HG03439 (cell line): ENCODE data around the gene ASTN2.

Experiments used
- ATAC-seq: cut with Tn5 transposase; IDR thresholded peaks from one replicate; pipeline ENCODE4 v1.9.1; 2021; ENCODE audit warnings: mild to moderate bottlenecking, moderate library complexity; ENCODE audit not compliant: unreplicated experiment

The ASTN2 gene

GRCh38 chr9:116499986-116500871 lies 914.6 kb downstream of the ASTN2 start:
- ATAC-seq: no peak

- no peak for ATAC-seq
Measured at GRCh38 chr9:116499434-116499833, 915.4 kb downstream of the ASTN2 start.

- ATAC-seq: no peak
Measured at GRCh38 chr9:116497095-116497890, 917.6 kb downstream of the ASTN2 start.

GRCh38 chr9:116496167-116496566 lies 918.7 kb downstream of the ASTN2 start:
- no peak for ATAC-seq

- ATAC-seq: no peak
Measured at GRCh38 chr9:116495725-116496124, 919.1 kb downstream of the ASTN2 start.

GRCh38 chr9:116494815-116495634 lies 919.8 kb downstream of the ASTN2 start:
- peak; percentile 56 for ATAC-seq

- no peak for ATAC-seq
Measured at GRCh38 chr9:116493183-116493860, 921.5 kb downstream of the ASTN2 start.

- ATAC-seq: no peak
Measured at GRCh38 chr9:116491659-116492058, 923.2 kb downstream of the ASTN2 start.

GRCh38 chr9:116491219-116491618 lies 923.6 kb downstream of the ASTN2 start:
- no peak for ATAC-seq

- no peak for ATAC-seq
Measured at GRCh38 chr9:116490321-116490720, 924.5 kb downstream of the ASTN2 start.

- ATAC-seq: no peak
Measured at GRCh38 chr9:116488373-116488772, 926.5 kb downstream of the ASTN2 start.

- no peak for ATAC-seq
Measured at GRCh38 chr9:116484492-116485061, 930.3 kb downstream of the ASTN2 start.

- no peak for ATAC-seq
Measured at GRCh38 chr9:116483622-116484491, 931.0 kb downstream of the ASTN2 start.

- no peak for ATAC-seq
Measured at GRCh38 chr9:116482740-116483139, 932.1 kb downstream of the ASTN2 start.

- no peak for ATAC-seq
Measured at GRCh38 chr9:116480700-116481099, 934.2 kb downstream of the ASTN2 start.

- no peak for ATAC-seq
Measured at GRCh38 chr9:116479967-116480366, 934.9 kb downstream of the ASTN2 start.

- ATAC-seq: no peak
Measured at GRCh38 chr9:116479056-116479544, 935.8 kb downstream of the ASTN2 start.

- no peak for ATAC-seq
Measured at GRCh38 chr9:116477584-116478141, 937.2 kb downstream of the ASTN2 start.

GRCh38 chr9:116476935-116477381 lies 937.9 kb downstream of the ASTN2 start:
- ATAC-seq: no peak
